SW480 (cell line): Measurements from ENCODE around the gene CADPS.

ENCODE experiments used
- DNase-seq: peaks from one replicate; pipeline ENCODE4 v3.0.0-alpha.2; 2016; ENCODE audit warnings: low spot score

The CADPS gene

GRCh38 chr3:62502315-62503300, 372.6 kb downstream of the CADPS start:
- no peak for DNase-seq

DNA sequence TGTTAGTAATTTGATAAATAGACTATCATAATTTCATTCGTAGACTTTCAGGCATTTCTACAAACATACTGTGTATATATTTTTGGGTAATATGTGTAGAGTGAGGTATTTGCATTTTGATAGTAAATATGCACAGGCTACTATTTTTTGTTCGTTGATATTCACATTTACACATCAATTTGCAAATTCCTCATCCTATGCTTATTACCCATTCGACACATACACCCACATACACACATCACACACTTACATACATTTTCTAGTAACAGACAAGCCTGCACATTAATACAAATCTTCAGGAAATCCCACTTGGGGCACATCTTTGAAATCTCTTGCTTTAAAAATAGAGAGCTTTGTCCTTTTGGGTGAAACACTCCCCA, 373.9 kb downstream of the CADPS start:
- DNase-seq, result no peak

- no peak for DNase-seq
Observed at GRCh38 chr3:62500556-62501288, 374.5 kb downstream of the CADPS start.

GRCh38 chr3:62497156-62497555, 378.1 kb downstream of the CADPS start:
- DNase-seq, result no peak

- no peak for DNase-seq
Observed at GRCh38 chr3:62496503-62496902, 378.7 kb downstream of the CADPS start.

- no peak for DNase-seq
Observed at GRCh38 chr3:62493109-62493801, 382.0 kb downstream of the CADPS start.

DNA sequence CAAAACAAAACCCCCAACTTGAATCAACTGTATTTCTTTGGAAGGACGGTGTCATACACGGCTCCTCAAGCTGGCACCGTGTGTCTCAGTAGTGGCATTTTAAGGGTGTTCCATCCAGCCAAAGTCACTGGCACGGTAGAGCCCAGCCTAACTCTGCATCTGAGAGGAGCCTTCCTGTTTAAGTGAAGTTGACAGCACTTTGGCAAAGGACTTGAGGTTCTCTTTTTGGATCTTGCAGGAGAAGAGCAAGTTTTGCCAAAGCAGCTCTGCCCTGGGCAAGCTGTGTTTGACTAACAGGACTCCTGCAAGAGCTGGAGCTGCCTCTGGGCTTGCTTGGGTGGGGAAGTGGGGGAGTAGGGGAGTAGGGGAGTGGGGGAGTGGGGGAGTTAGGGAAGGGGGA, 392.3 kb downstream of the CADPS start:
- no peak for DNase-seq

- DNase-seq, result no peak
Observed at GRCh38 chr3:62481962-62482361, 393.3 kb downstream of the CADPS start.

- no peak for DNase-seq
Observed at GRCh38 chr3:62480056-62480455, 395.2 kb downstream of the CADPS start.

DNA sequence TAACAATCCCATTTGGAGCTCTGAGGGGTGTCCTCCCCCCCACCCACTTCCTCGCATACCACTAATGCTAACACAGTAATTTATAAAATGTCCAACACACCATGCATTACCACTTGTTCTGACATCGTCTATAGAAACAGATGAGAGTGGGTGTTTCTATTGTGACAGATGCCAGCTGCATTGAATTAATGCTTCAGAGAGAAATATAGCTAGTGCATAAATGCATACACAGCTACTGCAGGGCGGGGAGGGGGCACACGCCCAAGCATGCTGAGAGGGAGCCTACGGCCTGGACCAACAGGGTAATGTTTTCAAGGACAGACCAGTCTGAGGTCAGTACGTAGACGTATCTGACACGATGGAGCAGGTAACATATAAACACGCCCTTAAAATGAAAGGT, 395.9 kb downstream of the CADPS start:
- DNase-seq, result no peak

- no peak for DNase-seq
Observed at GRCh38 chr3:62475306-62475705, 399.9 kb downstream of the CADPS start.

GRCh38 chr3:62467966-62468722, 407.1 kb downstream of the CADPS start:
- DNase-seq, result no peak

- no peak for DNase-seq
Observed at GRCh38 chr3:62462788-62463187, 412.4 kb downstream of the CADPS start.

DNA sequence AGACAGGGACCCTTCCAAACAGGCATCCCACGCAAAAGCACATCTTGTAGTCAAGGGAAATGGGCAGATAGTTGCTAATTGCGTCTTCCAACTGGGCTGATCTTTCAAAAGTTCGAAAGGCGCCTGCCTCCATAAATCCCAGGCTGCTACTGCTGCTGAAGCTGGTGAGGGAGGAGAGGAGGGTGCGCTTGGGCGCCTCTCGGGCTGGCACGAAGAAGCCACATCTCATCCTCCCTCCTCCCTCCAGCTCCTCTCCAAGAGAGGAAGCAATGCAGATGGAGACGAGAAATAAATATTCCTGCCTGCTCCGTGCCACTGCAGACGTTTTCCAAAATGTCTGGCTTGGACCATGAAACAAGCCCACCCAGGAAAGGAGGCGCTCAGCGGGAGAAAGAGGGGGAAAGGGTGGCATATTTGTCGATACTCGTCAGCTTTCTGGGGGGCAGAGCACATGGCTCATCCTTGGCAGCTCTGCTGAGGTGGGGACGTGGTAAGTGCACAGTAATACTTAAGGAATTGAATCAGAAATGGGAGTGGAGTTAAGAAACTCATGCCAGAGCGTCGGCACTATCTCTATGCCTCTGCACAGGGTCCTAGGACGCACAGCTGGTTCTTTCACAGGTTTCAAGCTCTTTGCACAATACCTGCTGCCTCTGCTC, 413.0 kb downstream of the CADPS start:
- DNase-seq, result no peak

GRCh38 chr3:62454916-62455315, 420.3 kb downstream of the CADPS start:
- DNase-seq, result no peak

DNA sequence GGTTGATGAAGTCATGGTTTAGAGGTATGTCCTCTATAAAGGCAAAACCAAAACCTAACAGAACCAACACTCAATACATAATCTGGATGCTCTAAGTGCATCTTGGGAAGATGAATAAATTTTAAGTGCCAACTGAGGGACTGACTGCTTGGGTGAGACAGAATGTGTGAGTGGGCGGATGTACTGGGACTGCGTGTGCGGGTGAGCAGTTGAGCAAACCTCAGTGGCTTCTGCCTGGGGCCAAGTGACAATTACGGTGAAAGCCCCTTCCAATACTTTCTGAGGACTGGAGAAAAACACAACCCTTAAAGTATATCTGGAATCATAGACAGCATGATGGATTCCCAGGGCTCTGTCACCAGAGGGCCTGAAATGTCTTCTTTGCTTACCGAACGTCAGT, 421.8 kb downstream of the CADPS start:
- DNase-seq, result no peak

GRCh38 chr3:62451211-62451887, 423.9 kb downstream of the CADPS start:
- DNase-seq, result no peak

GRCh38 chr3:62446337-62446940, 428.8 kb downstream of the CADPS start:
- no peak for DNase-seq

- peak; percentile 55 for DNase-seq
Observed at GRCh38 chr3:62445275-62445674, 429.9 kb downstream of the CADPS start.

DNA sequence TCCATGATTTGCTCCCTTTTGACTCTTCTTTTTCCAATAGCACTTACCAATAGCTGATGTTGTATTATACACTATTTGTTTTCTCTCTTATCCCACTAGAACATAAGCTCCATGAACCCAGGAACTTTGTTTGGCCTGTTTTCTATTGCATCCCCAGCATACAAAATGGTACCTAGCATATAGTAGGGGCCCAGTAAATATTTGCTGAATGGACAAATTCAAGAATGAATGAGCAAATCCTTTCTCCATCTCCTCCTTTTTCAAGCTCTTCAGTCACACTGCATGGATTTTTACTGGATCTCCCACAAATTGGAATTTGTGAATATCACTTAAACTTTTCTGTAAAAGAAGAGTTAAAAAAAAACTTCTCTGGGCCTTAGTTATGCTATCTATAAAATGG, 435.2 kb downstream of the CADPS start:
- no peak for DNase-seq
